HepG2 (cell line): ENCODE results near the gene S100A12. TPM values are rescaled to one million over a fixed set of nuclear protein-coding genes. Genes with fewer than 3 reads are reported as not detected.

ENCODE experiments used
- ATAC-seq: fragments of 200-7000 bp; cut with Tn5 transposase; 3 replicates; pipeline ENCODE4 v1.9.1; 2020; ENCODE audit warnings: mild to moderate bottlenecking, moderate library complexity
- BruUV-seq: library from RNA; stranded (reverse); fragments of 400-500 nt; replicated peaks from 2 replicates; lab custom pipeline; 2021; lab: Mats Ljungman, UMichigan
- CTCF ChIA-PET: fragments of 300-600 bp; formaldehyde crosslinking; extraction: SDS; loops from one replicate; lab custom pipeline; 2021; ENCODE audit warnings: low total read pairs, inconsistent platforms, low intra/inter-chr PET ratio; lab: Yijun Ruan, JAX
- POLR2A ChIA-PET: fragments of 350-600 bp; sonication (Branson Sonifier 250); formaldehyde crosslinking; loops from one replicate; lab custom pipeline; 2020; ENCODE audit warnings: antibody characterized with exemption, inconsistent platforms; lab: Yijun Ruan, JAX
- DNase-seq: peaks from one replicate; pipeline ENCODE4 v3.0.0-alpha.2; 2015; ENCODE audit warnings: low spot score
- FAIRE-seq: peaks from 3 replicates; lab custom pipeline; 2011; peaks lifted over from hg19 to GRCh38; lab: Jason Lieb, UNC
- H2AFZ ChIP-seq: one replicate; pipeline ENCODE4 v1.6.1; 2011; ENCODE audit warnings: low read length, inconsistent platforms
- H3K27ac ChIP-seq: fragments of 300-600 bp; 3 replicates; pipeline ENCODE4 v1.8.0; 2011; ENCODE audit warnings: mixed run types, mild to moderate bottlenecking, mixed read lengths, low read length, inconsistent platforms; ENCODE audit not compliant: insufficient read depth; ENCODE audit errors: extremely low read length
- H3K27me3 ChIP-seq, 2 experiments: fragments of 200-600 bp in 1 of 2; 2 replicates in 1 of 2; 3 replicates in 1 of 2; pipeline versions ENCODE4 v1.6.0 to v1.8.0; 2011; ENCODE audit warnings: low read length in 2 of 2, mild to moderate bottlenecking in 2 of 2, moderate library complexity in 2 of 2, inconsistent platforms in 1 of 2; ENCODE audit not compliant: insufficient read depth in 2 of 2, control insufficient read depth in 1 of 2
- H3K36me3 ChIP-seq, 2 experiments: fragments of 200-600 bp in 1 of 2; replicated peaks in 1 of 2; 2 replicates in 1 of 2; 3 replicates in 1 of 2; pipeline versions ENCODE4 v1.5.1 to v1.8.0; 2011; ENCODE audit warnings: low read length in 2 of 2, inconsistent platforms in 1 of 2; ENCODE audit not compliant: insufficient read depth in 2 of 2, control insufficient read depth in 1 of 2
- H3K4me1 ChIP-seq: 2 replicates; pipeline ENCODE4 v1.5.1; 2012; ENCODE audit warnings: low read length, inconsistent platforms; ENCODE audit not compliant: insufficient read depth
- H3K4me2 ChIP-seq: 2 replicates; pipeline ENCODE4 v1.6.0; 2011; ENCODE audit warnings: low read depth, low read length, inconsistent platforms
- H3K4me3 ChIP-seq, 3 experiments: fragments of 200-600 bp in 1 of 3; sonication (generic), shearing (Covaris generic) in 1 of 3; replicated peaks in 1 of 3; 2 replicates each; pipeline ENCODE4 v1.5.1; 2011 to 2016; ENCODE audit warnings: low read length in 3 of 3, inconsistent platforms in 2 of 3, low read depth in 2 of 3, mild to moderate bottlenecking in 2 of 3, control low read depth in 1 of 3, mixed read lengths in 1 of 3; ENCODE audit not compliant: insufficient read depth in 1 of 3
- H3K79me2 ChIP-seq: one replicate; pipeline ENCODE4 v1.6.1; 2011; ENCODE audit warnings: low read length, inconsistent platforms; ENCODE audit not compliant: insufficient read depth
- H3K9ac ChIP-seq: 2 replicates; pipeline ENCODE4 v1.6.0; 2011; ENCODE audit warnings: mild to moderate bottlenecking, low read depth, low read length, inconsistent platforms; ENCODE audit not compliant: insufficient read depth
- H3K9me3 ChIP-seq: 2 replicates; pipeline ENCODE4 v1.5.1; 2012; ENCODE audit warnings: mild to moderate bottlenecking, low read length
- H4K20me1 ChIP-seq: 2 replicates; pipeline ENCODE4 v1.6.0; 2011; ENCODE audit warnings: inconsistent platforms, mild to moderate bottlenecking, low read length, moderate library complexity; ENCODE audit not compliant: insufficient read depth
- AKAP8 ChIP-seq: sonication (generic); formaldehyde crosslinking; IDR thresholded peaks from 2 replicates; pipeline ENCODE4 v1.5.1; 2020; ENCODE audit warnings: mild to moderate bottlenecking, missing genetic modification reagents
- NFAT5 ChIP-seq: sonication (generic); formaldehyde crosslinking; IDR thresholded peaks from 2 replicates; pipeline ENCODE4 v1.4.0; 2020; ENCODE audit warnings: missing genetic modification reagents
- PAWR ChIP-seq: sonication (generic); formaldehyde crosslinking; IDR thresholded peaks from 2 replicates; pipeline ENCODE4 v1.4.0; 2020; ENCODE audit warnings: missing genetic modification reagents, mild to moderate bottlenecking, borderline replicate concordance
- SMAD9 ChIP-seq: sonication (generic); formaldehyde crosslinking; IDR thresholded peaks from 2 replicates; pipeline ENCODE4 v1.5.1; 2020; ENCODE audit warnings: mild to moderate bottlenecking, missing genetic modification reagents
- SNRNP70 ChIP-seq: fragments of 200-400 bp; formaldehyde crosslinking; IDR thresholded peaks from 2 replicates; pipeline ENCODE4 v1.6.1; 2017; ENCODE audit warnings: mild to moderate bottlenecking, low read depth, low read length, moderate library complexity
- SRSF9 ChIP-seq: fragments of 200-400 bp; formaldehyde crosslinking; IDR thresholded peaks from 2 replicates; pipeline ENCODE4 v1.6.1; 2018; ENCODE audit warnings: borderline replicate concordance, mild to moderate bottlenecking, low read depth, low read length; ENCODE audit not compliant: insufficient read depth, poor library complexity, severe bottlenecking
- STAT5B ChIP-seq: sonication (generic); formaldehyde crosslinking; IDR thresholded peaks from 2 replicates; pipeline ENCODE4 v1.4.0; 2020; ENCODE audit warnings: missing genetic modification reagents
- ZNF30 ChIP-seq: sonication (generic); formaldehyde crosslinking; IDR thresholded peaks from 2 replicates; pipeline ENCODE4 v1.5.0; 2020; ENCODE audit warnings: mild to moderate bottlenecking, missing genetic modification reagents
- ZNF501 ChIP-seq: sonication (generic); formaldehyde crosslinking; IDR thresholded peaks from 2 replicates; pipeline ENCODE4 v1.5.1; 2020; ENCODE audit warnings: mild to moderate bottlenecking, moderate library complexity, missing genetic modification reagents
- ZNF83 ChIP-seq: sonication (generic); formaldehyde crosslinking; IDR thresholded peaks from 2 replicates; pipeline ENCODE4 v1.4.0; 2020; ENCODE audit warnings: missing genetic modification reagents, mild to moderate bottlenecking, borderline replicate concordance
- ZUFSP ChIP-seq: sonication (generic); formaldehyde crosslinking; IDR thresholded peaks from 2 replicates; pipeline ENCODE4 v1.9.0; 2021; ENCODE audit warnings: missing genetic modification reagents, mild to moderate bottlenecking, borderline replicate concordance
- WGBS: methylation state at CpG from one replicate; pipeline ENCODE4 v1.1.6; 2017; ENCODE audit warnings: low lambda C conversion rate; 5-methylcytosine and 5-hydroxymethylcytosine counted together
- in situ Hi-C: cut with HindIII; loops from 2 replicates; pipeline ENCODE4 v1.10.0; 2017; ENCODE audit warnings: low pct_unique_long_range_greater_than_20kb; ENCODE audit not compliant: extremely low pct_ligation_motif_present
- intact Hi-C: fragments of 100-400 bp; cut with micrococcal nuclease; formaldehyde crosslinking; loops from one replicate; pipeline ENCODE4 v1.10.0; 2022; ENCODE audit not compliant: unreplicated experiment
- polyA plus RNA-seq, 8 experiments: library from polyadenylated mRNA; depleted of rRNA in 3 of 8; stranded (reverse) in 7 of 8; unstranded in 1 of 8; fragments of >200 nt; fragmentation: Illumina TruSeq in 4 of 8; extraction: Trizol in 4 of 8; gene quantifications; 2 replicates each; pipeline versions ENCODE4 v1.2.1 to v1.2.3, GENCODE V29; 2011 to 2016; ENCODE audit warnings: low read depth in 4 of 8, missing spikeins in 1 of 8, mixed read lengths in 1 of 8; ENCODE audit not compliant: insufficient read depth in 1 of 8
- total RNA-seq, 5 experiments: library from RNA; depleted of rRNA; stranded (reverse); fragments of >200 nt; fragmentation: Illumina TruSeq; extraction: Trizol; gene quantifications; 2 replicates each; pipeline ENCODE4 v1.2.3, GENCODE V29; 2016; ENCODE audit warnings: low read depth in 1 of 5

The S100A12 gene
- total and polyA plus RNA-seq, 2 of the 13 experiments (the other 11 are each of a cell fraction or from before 2014, with no cell fraction given) = not detected

GRCh38 chr1:153371231-153371630 is 4.2 kb downstream of the S100A12 start:
- FAIRE-seq (no peak), DNase-seq (no peak), ATAC-seq (no peak)
- H3K4me1 ChIP-seq = no peaks in the 10 kb centered on the region
- no peaks in the 10 kb centered on the region for H4K20me1 ChIP-seq
- in situ Hi-C loops = no loop called here
- no peaks in the 10 kb centered on the region for H3K79me2 ChIP-seq
- H3K9me3 ChIP-seq = no peaks in the 10 kb centered on the region
- no peak overlapping the region for H3K27ac ChIP-seq
- ChIA-PET POLR2A (no interaction called here), CTCF (no interaction called here)
- H3K4me2 ChIP-seq = no peak overlapping the region
- H3K36me3 ChIP-seq = no peaks in the 10 kb centered on the region
- no peak for TF ChIP-seq ZUFSP (CRISPR knock-in tag)
- no peak for TF ChIP-seq ZNF83 (CRISPR knock-in tag)
- TF ChIP-seq PAWR = no peak
- no peak for TF ChIP-seq ZNF501 (CRISPR knock-in tag)
- no peak for TF ChIP-seq NFAT5 (CRISPR knock-in tag)
- no peak for TF ChIP-seq SMAD9 (CRISPR knock-in tag)
- TF ChIP-seq STAT5B (CRISPR knock-in tag) = no peak
- TF ChIP-seq ZNF30 (CRISPR knock-in tag) = no peak
- TF ChIP-seq SNRNP70 = no peak
- TF ChIP-seq AKAP8 (CRISPR knock-in tag) = no peak
- TF ChIP-seq SRSF9 = no peak
- no TSS peak for BruUV-seq
- H2AFZ ChIP-seq = no peak overlapping the region
- H3K9ac ChIP-seq = no peak overlapping the region
- no peaks in the 10 kb centered on the region; a peak in 1 of 5 replicates for H3K27me3 ChIP-seq
- 25% methylated on average over 1 of the region's 1 CpG for WGBS
- H3K4me3 ChIP-seq = no peak overlapping the region
- intact Hi-C loops = no loop called here
